ENCODE measurements around the gene CD3E. TPM values are rescaled to one million over a fixed set of nuclear protein-coding genes. Genes with fewer than 3 reads are reported as not detected.

The CD3E gene
- total and polyA plus RNA-seq, 4 donors: 4.4 to 5.7 (median 5.2) TPM

DNA sequence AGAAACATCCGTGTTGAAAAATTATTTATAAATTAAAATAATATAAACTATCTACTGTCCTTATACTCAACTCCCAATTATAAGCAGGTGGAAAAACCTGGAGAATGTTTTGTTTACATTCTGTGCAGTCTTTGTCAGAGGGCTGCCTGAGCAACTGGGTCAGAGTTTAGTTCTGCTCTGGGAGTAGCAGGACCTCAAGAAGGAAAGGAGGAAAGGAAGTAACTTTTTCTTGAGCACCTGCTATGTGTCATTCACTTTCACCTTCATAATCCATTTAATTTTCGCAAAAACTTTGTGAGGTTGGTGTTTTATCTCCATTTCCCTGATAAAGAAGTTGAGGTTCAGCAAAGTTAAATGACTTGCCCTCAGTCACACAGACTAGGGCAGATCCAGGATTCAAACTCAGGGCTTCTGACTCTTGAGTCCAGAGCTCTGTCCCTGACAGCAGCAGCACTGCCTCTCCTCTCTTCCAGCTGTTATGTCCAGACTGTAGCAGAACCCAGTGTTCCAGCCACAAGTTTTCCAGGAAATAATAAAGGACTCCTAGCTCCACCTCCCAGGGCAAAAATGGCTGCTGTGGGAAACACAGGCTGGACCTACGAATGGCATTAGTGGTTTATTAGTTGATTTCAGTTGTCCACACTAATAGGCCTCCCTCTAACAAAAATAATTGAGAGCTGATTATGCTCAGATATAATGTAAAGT, 6.4 kb downstream of the CD3E start:
- Histone ChIP-seq H3K36me3 (ENCODE audit: control insufficient read depth in 4 of 4, insufficient read depth in 4 of 4, low read length in 4 of 4) (no peaks in the 10 kb centered on the region), H3K27ac (ENCODE audit: low read depth in 1 of 2, low read length in 1 of 2) (no peak overlapping the region), H3K27me3 (ENCODE audit: control insufficient read depth in 3 of 3, insufficient read depth in 3 of 3, low read length in 2 of 3) (peaks cover 0 to 3% (median 0%) of the 10 kb centered on the region in 3 donors), H3K9ac (ENCODE audit: insufficient read depth in 1 of 2, low read length in 2 of 2) (no peak overlapping the region), H3K9me3 (ENCODE audit: control insufficient read depth in 4 of 4, insufficient read depth in 3 of 4, low read length in 3 of 4) (no peaks in the 10 kb centered on the region), H3K4me1 (ENCODE audit: control insufficient read depth in 5 of 5, insufficient read depth in 5 of 5, low read length in 5 of 5) (peaks cover 0 to 10% (median 2%) of the 10 kb centered on the region in 5 donors), H3K4me3 (no peak overlapping the region)
- TF ChIP-seq, protein P1, sequence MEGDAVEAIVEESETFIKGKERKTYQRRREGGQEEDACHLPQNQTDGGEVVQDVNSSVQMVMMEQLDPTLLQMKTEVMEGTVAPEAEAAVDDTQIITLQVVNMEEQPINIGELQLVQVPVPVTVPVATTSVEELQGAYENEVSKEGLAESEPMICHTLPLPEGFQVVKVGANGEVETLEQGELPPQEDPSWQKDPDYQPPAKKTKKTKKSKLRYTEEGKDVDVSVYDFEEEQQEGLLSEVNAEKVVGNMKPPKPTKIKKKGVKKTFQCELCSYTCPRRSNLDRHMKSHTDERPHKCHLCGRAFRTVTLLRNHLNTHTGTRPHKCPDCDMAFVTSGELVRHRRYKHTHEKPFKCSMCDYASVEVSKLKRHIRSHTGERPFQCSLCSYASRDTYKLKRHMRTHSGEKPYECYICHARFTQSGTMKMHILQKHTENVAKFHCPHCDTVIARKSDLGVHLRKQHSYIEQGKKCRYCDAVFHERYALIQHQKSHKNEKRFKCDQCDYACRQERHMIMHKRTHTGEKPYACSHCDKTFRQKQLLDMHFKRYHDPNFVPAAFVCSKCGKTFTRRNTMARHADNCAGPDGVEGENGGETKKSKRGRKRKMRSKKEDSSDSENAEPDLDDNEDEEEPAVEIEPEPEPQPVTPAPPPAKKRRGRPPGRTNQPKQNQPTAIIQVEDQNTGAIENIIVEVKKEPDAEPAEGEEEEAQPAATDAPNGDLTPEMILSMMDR (IDR thresholded peaks at IDR 0.05; ENCODE audit: control extremely low read depth, extremely low read depth): no peak
- ATAC-seq (ENCODE audit: insufficient read depth, low FRiP score) (no peak), DNase-seq (no peak)
- WGBS, 2 donors: 77 to 88% methylated on average over 3 of the region's 3 CpGs

DNA sequence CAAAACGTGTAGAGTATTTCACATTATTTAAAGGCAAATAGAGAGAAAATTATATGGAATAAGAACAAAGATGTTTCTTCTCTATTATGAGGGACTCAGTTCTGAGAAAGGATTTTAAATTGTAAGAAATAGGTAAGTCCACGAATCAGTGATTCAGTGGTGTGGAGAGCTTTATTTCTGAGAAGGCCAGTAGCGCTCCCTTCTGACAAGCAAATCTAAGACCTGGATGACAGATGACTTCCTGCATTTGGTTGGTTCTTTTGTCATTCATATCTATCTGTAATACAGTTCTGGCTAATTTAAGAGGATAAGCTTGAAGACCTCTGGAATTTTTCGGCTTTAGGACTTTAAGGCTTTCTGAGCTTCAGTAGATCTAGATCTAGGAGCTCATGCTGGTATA, 7.0 kb downstream of the CD3E start:
- H3K4me3 ChIP-seq: no peak overlapping the region
- no peaks in the 10 kb centered on the region for H3K36me3 ChIP-seq (ENCODE audit: control insufficient read depth in 4 of 4, insufficient read depth in 4 of 4, low read length in 4 of 4)
- H3K27me3 ChIP-seq (ENCODE audit: control insufficient read depth in 3 of 3, insufficient read depth in 3 of 3, low read length in 2 of 3): peaks cover 0 to 3% (median 0%) of the 10 kb centered on the region in 3 donors
- H3K27ac ChIP-seq (ENCODE audit: low read depth in 1 of 2, low read length in 1 of 2): no peak overlapping the region
- TF ChIP-seq, protein P1 (IDR thresholded peaks at IDR 0.05; ENCODE audit: control extremely low read depth, extremely low read depth): no peak
- WGBS, 2 donors: 73 to 83% methylated on average over 4 of the region's 4 CpGs
- no peak overlapping the region for H3K9ac ChIP-seq (ENCODE audit: insufficient read depth in 1 of 2, low read length in 2 of 2)
- no peaks in the 10 kb centered on the region for H3K9me3 ChIP-seq (ENCODE audit: control insufficient read depth in 4 of 4, insufficient read depth in 3 of 4, low read length in 3 of 4)
- no peak for DNase-seq
- no peak for ATAC-seq (ENCODE audit: insufficient read depth, low FRiP score)
- peaks cover 0 to 16% (median 3%) of the 10 kb centered on the region in 5 donors for H3K4me1 ChIP-seq (ENCODE audit: control insufficient read depth in 5 of 5, insufficient read depth in 5 of 5, low read length in 5 of 5)

- H3K9ac ChIP-seq (ENCODE audit: insufficient read depth in 1 of 2, low read length in 2 of 2): no peak overlapping the region
These were observed 7.8 kb downstream of the CD3E start for GRCh38 chr11:118312328-118312727.

More at GRCh38 chr11:118312328-118312727, 7.8 kb downstream of the CD3E start:
- ATAC-seq (ENCODE audit: insufficient read depth, low FRiP score) (no peak), DNase-seq (no peak)
- Histone ChIP-seq H3K9me3 (ENCODE audit: control insufficient read depth in 4 of 4, insufficient read depth in 3 of 4, low read length in 3 of 4) (no peaks in the 10 kb centered on the region), H3K4me3 (no peak overlapping the region), H3K36me3 (ENCODE audit: control insufficient read depth in 4 of 4, insufficient read depth in 4 of 4, low read length in 4 of 4) (no peaks in the 10 kb centered on the region), H3K27me3 (ENCODE audit: control insufficient read depth in 3 of 3, insufficient read depth in 3 of 3, low read length in 2 of 3) (peaks cover 0 to 3% (median 0%) of the 10 kb centered on the region in 3 donors), H3K4me1 (ENCODE audit: control insufficient read depth in 5 of 5, insufficient read depth in 5 of 5, low read length in 5 of 5) (peaks cover 0 to 21% (median 10%) of the 10 kb centered on the region in 5 donors), H3K27ac (ENCODE audit: low read depth in 1 of 2, low read length in 1 of 2) (no peak overlapping the region)
- TF ChIP-seq, protein P1 (IDR thresholded peaks at IDR 0.05; ENCODE audit: control extremely low read depth, extremely low read depth): no peak
- 93 to 94% methylated on average over 2 of the region's 2 CpGs for WGBS, 2 donors

Measured in lung (tissue), 12 donors.